Suppressor macrophage treated with lipopolysaccharide for 4 hours (primary cell): ENCODE measurements around the gene PGAP1.
"Not testable (repeated sequence)": the region's sequence is repeated elsewhere in the genome, so short reads cannot be mapped to it uniquely, and the experiment has no call there.

Experiments
- DNase-seq: peaks from one replicate; pipeline ENCODE4 v3.0.0-alpha.2; 2020

PGAP1 gene

GRCh38 chr2:196951973-196952372 is 25.5 kb upstream of the PGAP1 start:
- no peak for DNase-seq

DNA sequence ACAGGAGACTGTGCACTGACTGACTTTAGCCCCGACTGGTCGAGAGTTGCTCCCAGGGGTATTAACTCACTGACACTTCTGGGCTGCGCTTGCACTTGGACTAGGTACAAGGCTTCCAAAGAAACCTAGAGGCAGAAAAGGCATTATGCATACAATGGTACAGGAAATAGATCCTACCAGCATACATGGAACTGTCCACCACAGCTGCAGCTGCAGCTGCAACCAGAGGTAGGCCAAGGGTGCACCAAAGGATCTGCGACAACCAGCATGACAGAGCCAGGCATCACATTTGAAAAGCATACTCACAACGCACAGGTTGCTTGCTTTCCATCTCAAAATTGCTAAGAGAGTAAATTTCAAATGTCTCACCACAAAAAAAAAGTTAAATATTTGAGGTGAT is 22.6 kb upstream of the PGAP1 start:
- no peak for DNase-seq

DNA sequence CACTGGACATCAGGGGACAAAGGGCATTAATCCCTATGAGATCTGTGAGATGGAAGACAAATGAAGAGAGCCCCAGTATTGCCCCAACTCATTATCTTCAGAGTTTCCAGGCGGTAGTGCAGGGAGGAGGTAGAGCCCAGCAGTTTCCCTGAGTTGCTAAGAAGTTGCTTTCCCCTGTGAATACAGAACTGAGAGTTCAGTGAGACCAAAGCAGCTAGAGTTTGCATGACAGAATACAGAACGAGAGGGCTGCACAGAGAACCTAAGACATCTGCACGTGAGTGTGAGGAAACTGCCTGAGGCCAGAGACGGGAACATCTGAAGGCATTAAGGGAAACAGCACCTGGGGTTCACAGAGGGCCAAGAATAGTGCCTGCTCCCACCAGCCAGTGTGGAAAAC is 18.1 kb upstream of the PGAP1 start:
- no peak for DNase-seq

DNA sequence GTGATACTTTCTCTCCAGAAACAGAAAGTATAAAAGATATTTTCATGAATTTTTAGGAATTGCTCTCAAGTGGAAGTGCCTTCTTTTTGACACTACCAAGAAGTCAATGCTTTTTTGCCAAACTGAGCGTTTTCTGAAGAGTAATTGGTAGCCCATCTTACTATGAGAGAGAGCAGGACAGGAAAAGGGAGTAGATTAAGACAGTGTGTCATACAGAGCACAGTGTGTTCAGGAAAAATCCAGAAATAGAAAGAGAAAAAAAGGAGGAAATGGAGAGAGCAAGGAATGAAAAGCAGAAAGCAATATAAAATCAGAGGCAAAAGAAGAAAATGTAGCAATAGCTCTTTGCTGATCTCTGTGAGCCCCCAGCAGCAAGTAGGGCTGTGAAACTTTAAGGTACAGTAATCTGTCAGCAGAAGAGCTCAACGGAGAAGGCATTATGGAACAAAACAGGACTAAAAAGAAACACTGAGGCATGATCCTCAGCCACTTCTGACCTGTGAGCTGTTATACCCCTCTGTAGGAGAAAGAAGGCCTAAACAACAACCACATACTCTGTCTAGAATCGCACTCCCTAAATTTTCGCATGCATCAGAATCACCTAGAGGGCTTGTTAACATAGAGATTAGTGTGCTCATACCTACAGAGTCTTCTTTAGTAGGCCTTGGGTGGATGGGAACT is 15.0 kb upstream of the PGAP1 start:
- DNase-seq, result no peak

DNA sequence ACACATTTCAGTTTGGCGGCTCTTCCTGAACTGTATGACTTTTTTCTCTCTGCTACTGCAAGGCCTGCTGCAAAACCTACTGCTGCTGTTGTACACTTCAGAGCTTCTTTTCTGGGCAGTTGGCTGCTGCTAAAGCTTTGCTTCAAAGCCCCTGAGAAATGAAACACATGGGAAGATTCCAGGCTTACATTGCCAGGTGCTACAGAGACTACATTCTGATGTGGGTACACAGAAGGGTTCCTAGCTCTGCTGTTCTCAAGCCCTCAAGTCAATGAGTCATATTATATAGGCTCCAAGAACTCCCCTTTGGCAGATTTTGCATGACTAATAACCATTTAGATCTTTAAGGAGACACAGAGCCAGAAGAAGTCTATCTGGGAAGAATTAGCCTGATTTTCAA is 12.9 kb upstream of the PGAP1 start:
- no peak for DNase-seq

DNA sequence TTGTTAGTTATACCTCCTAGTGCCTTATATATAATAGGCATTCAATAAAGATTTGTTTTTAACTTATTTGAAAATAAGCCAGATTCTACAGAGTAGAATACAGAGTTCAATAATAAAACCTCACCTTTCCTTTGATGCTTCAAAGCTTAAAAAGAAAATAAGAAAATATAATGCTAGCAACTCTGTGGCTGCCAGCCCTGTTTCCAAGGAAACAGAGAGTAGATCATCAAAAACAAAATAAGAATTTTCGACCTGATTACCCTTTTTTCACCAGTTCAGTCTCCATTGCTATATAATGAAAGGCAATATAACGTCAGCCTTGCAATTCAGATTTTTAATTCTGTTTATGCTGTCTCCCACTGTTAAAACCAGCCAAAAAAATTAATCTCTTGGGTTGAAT is 8.9 kb upstream of the PGAP1 start:
- DNase-seq, result no peak

- DNase-seq, result no peak
These were observed 8.2 kb upstream of the PGAP1 start for GRCh38 chr2:196934672-196935071.

- DNase-seq, result no peak
These were observed 5.0 kb upstream of the PGAP1 start for GRCh38 chr2:196931555-196931954.

DNA sequence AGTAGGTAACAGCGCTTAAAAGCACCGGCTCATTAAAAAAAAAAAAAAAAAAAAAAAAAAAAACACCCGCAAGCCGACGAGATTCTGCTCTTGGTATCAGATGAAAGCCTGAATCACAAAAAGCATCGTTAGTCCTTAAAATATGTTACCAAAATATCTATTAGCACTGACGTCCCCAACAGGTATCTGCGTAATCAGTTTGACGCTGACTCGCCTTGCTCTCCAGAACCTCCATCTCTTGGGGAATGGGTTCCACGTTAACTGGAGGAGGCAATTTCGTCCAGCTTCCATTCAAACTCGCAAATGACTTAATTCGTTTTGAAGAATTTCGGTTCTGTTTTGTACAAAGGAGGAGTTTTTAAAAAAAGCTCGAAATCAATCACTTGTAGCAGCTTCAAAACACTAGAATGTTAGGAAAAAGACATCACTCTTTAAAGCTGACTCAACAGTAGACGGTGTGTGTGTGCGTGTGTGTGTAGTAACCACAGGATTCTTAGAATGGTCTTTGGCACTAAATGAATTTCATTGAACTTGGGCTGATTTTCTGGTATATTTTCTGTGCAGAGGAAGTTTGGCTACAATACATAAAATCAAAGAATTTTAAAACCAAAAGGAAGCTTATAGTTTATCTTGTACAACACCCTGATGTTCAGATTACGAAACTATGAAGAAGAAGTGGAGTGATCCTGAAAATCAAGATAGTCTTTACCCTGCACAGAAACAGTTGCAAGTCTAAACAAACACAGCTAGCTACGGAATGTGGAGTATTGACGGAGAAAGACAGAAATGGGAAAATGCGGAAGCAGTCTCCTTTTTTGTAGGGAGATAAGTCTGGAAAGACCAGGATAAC is 1.1 kb upstream of the PGAP1 start:
- DNase-seq, result peak; percentile 37

GRCh38 chr2:196925768-196926561 is 542 bp downstream of the PGAP1 start:
- peak; percentile 56 for DNase-seq

DNA sequence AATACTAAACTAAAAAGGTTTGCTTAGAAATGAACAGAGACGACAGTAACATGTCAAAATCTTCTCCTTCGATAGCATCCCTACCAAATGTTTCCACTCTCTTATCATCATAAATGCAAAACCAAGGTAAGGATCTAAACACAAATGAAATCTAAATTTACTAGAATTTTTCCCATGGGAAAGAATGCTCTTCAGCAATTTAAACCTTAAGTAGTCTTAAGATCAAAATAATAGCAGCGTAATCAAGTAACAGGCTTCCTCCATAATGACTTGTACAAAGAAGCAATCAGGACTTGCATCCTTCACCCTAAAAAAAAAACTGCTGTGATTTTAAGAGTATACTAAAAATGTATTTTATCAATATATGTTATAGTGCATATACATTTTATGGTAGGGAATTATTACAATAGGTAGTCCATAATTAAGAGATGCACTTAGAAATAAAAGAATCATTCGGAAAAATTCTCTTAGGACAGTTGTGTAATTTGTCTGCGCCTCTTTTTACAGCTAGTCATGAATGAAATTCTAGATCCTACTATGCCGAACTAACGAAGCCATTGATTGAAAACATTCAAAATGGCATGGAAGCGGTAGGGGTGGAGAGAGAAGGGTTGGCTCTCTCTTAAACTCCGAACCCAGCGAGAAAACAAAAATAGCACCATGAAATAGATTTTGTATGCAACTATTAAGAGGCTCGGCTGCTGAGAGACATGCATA is 1.3 kb downstream of the PGAP1 start:
- DNase-seq, result no peak

DNA sequence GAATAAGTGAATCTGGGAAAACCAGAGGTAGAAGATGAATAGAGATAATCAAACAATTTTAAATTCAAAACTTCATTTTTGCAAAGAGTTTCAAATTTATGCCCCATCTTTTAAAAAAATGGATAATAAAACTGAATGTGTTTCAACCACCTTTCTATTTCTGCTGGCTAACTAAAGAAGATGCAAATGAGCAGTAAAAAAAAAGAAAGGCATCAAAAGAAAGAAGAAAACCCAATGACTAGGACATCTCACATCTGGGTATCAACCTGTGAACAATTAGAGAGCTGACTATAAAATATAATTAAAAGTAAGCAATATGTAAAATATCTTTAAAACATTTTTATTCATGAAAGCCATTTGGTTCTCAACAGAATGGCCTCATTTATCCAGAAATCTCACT is 2.5 kb downstream of the PGAP1 start:
- no peak for DNase-seq

DNA sequence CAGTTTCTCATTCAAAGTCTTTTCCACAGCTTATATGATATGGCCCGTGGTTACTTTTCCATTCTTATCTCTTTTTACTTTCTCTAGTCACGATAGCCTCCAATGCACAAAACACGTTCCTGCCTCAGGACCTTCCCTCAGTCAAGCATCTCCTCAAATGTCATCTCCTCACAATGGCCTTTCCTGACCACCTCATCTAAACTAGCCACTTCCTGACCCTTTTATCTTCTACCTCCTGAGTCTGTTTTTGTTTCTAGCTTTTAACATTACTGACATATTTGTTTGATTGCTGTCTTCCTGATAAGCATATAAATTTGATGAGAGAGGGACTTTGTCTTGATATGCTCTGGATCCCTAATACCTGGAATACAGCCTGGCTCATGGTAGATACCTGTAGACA is 7.6 kb downstream of the PGAP1 start:
- no peak for DNase-seq

- no peak for DNase-seq
These were observed 8.7 kb downstream of the PGAP1 start for GRCh38 chr2:196917802-196918201.

- DNase-seq, result no peak
These were observed 10.9 kb downstream of the PGAP1 start for GRCh38 chr2:196915507-196916189.

DNA sequence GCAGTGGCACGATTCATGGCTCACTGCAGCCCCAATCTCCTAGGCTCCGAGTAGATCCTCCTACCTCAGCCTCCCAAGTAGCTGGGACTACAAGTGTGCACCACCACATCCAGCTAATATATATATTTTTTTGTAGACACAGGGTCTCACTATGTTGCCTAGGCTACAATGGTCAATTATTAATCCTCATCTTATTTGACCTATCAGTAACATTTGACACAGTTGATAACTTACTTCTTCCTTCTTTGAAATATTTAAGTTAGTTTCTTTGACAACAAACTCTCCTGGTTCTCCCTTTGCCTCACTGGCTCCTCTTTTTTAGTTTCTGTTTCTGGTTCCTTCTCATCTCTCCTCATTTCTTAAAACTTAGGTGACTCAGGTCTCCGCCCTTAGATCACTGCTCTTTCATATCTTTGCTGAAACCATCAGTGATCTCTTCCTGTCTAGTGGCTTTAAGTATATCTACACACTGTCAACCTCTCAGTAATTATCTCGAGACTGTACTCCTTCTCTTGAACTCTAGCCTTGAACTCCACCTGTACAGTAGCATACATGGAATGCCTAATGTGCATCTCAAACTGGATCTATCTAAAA is 11.5 kb downstream of the PGAP1 start:
- DNase-seq, result peak; percentile 83

- DNase-seq, result no peak
These were observed 12.8 kb downstream of the PGAP1 start for GRCh38 chr2:196913691-196914090.

- DNase-seq, result not testable (repeated sequence)
These were observed 21.1 kb downstream of the PGAP1 start for GRCh38 chr2:196905365-196905764.

DNA sequence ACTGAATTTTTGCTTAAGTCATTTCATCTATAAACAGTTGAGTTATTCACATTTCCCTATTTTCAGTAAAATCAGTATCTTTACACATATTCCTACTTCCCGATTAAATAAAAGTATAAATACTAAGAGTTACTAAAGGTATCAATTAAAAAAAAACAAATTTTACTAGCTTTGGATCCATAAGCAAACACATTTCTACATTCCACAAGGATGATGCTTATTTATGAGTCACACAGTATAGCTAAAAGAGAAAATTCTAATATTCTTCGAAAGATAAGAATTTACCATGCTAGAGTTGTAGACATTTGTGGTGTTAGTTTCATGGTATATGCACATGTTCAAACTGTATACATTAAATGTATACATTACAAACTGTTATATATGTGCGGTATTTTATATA is 23.7 kb downstream of the PGAP1 start:
- no peak for DNase-seq

DNA sequence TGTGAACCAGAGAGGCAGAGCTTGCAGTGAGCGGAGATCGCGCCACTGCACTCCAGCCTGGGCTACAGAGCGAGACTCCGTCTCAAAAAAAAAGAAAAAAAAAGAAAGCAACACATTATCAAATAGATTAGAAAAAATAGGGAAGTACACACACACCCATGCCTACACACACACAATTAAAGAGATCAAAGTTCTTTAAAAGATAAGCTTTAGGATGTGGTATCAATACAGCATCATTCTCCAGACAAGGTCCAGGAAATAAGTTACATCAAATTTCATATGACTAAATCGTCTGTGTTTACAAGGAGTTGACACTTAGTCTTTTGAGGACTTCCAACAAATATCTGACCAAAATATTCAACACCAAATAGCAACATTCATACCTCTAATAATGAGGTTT is 25.7 kb downstream of the PGAP1 start:
- no peak for DNase-seq

- no peak for DNase-seq
These were observed 26.5 kb downstream of the PGAP1 start for GRCh38 chr2:196899976-196900375.

- DNase-seq, result peak; percentile 19
These were observed 35.4 kb downstream of the PGAP1 start for GRCh38 chr2:196891136-196891535.
